Stomach (tissue), 4 donors: ENCODE results near the gene CCDC88C.

ENCODE experiments used
- EP300 ChIP-seq: sonication (generic); formaldehyde crosslinking; IDR thresholded peaks from one replicate; pipeline ENCODE4 v1.6.1; 2017; ENCODE audit warnings: antibody characterized with exemption
- POLR2AphosphoS5 ChIP-seq, 3 donors: sonication (generic); formaldehyde crosslinking; IDR thresholded peaks; one replicate each; pipeline ENCODE4 v1.6.1; 2016; ENCODE audit warnings: antibody characterized with exemption in 3 of 3
- TF ChIP-seq, protein P1 (sequence below), 7 experiments: fragments of 450-650 bp in 4 of 7; fragments of 200-600 bp in 3 of 7; sonication (generic) in 3 of 7; IDR thresholded peaks; one replicate each; pipeline ENCODE4 v1.5.1; 2016 to 2019; ENCODE audit warnings: antibody characterized with exemption in 7 of 7, control low read depth in 2 of 7, mild to moderate bottlenecking in 1 of 7

DNA sequence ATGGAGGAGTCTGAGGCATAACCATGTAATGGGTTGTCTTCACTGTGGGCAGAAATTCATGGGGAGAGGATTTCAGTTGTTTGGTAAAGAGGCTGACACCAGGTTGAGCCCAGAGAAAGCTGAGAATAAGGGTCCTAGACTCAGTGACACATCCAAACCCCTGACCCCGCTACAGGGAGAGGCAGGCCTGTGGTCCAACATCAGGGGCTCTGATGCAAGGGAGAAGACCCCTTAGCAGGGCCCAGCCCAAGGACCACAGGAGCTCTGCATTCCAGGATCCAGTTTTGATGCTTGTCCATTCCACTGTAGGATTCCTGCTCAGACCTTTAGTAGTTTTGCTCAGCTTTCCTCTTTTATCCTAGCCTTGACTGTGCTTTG is 188.6 kb downstream of the CCDC88C start:
- TF ChIP-seq, protein P1, sequence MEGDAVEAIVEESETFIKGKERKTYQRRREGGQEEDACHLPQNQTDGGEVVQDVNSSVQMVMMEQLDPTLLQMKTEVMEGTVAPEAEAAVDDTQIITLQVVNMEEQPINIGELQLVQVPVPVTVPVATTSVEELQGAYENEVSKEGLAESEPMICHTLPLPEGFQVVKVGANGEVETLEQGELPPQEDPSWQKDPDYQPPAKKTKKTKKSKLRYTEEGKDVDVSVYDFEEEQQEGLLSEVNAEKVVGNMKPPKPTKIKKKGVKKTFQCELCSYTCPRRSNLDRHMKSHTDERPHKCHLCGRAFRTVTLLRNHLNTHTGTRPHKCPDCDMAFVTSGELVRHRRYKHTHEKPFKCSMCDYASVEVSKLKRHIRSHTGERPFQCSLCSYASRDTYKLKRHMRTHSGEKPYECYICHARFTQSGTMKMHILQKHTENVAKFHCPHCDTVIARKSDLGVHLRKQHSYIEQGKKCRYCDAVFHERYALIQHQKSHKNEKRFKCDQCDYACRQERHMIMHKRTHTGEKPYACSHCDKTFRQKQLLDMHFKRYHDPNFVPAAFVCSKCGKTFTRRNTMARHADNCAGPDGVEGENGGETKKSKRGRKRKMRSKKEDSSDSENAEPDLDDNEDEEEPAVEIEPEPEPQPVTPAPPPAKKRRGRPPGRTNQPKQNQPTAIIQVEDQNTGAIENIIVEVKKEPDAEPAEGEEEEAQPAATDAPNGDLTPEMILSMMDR (IDR thresholded peaks at IDR 0.05), result no peak
- no peak for TF ChIP-seq POLR2AphosphoS5 (IDR thresholded peaks at IDR 0.05)
- no peak for TF ChIP-seq EP300
